Activated T-helper 1 cell treated with anti-CD3 and anti-CD28 coated beads, Interleukin-12 subunit alpha, Interleukin-12 subunit beta, Interleukin-2, Interleukin-4 antibody, amounts not matched to agents 30 ng/mL and 10 ng/mL and 1 ng/mL, durations not matched to agents 14 hours and 24 hours and 36 hours (primary cell): Measurements from ENCODE around the gene SLC1A7. TPM values are rescaled to one million over a fixed set of nuclear protein-coding genes. Genes with fewer than 3 reads are reported as not detected.

Experiments used
- DNase-seq: peaks from one replicate; pipeline ENCODE4 v3.0.0; 2021; ENCODE audit warnings: low spot score
- H3K27ac Mint-ChIP-seq: one replicate; pipeline ENCODE4 v1.8.0; 2021; ENCODE audit warnings: mild to moderate bottlenecking, mixed read lengths
- H3K27me3 Mint-ChIP-seq: one replicate; pipeline ENCODE4 v1.8.0; 2022; ENCODE audit warnings: mild to moderate bottlenecking, moderate library complexity, mixed read lengths; ENCODE audit not compliant: insufficient read depth
- H3K36me3 Mint-ChIP-seq: one replicate; pipeline ENCODE4 v1.8.0; 2021; ENCODE audit warnings: low read depth, mixed read lengths
- H3K4me1 Mint-ChIP-seq: one replicate; pipeline ENCODE4 v1.8.0; 2021; ENCODE audit warnings: low read depth, mixed read lengths
- H3K4me3 Mint-ChIP-seq: one replicate; pipeline ENCODE4 v1.8.0; 2021; ENCODE audit warnings: mild to moderate bottlenecking, moderate library complexity, mixed read lengths
- H3K9me3 Mint-ChIP-seq: one replicate; pipeline ENCODE4 v1.8.0; 2021; ENCODE audit warnings: mixed read lengths
- intact Hi-C: fragments of 100-400 bp; cut with micrococcal nuclease; formaldehyde crosslinking; loops from one replicate; pipeline ENCODE4 v1.15.1; 2024
- total RNA-seq: library from RNA; stranded (reverse); gene quantifications from 2 replicates; pipeline ENCODE4 v1.2.3, GENCODE V29; 2022

SLC1A7 gene
- total RNA-seq, 1 donor from 2014 or later: not detected

DNA sequence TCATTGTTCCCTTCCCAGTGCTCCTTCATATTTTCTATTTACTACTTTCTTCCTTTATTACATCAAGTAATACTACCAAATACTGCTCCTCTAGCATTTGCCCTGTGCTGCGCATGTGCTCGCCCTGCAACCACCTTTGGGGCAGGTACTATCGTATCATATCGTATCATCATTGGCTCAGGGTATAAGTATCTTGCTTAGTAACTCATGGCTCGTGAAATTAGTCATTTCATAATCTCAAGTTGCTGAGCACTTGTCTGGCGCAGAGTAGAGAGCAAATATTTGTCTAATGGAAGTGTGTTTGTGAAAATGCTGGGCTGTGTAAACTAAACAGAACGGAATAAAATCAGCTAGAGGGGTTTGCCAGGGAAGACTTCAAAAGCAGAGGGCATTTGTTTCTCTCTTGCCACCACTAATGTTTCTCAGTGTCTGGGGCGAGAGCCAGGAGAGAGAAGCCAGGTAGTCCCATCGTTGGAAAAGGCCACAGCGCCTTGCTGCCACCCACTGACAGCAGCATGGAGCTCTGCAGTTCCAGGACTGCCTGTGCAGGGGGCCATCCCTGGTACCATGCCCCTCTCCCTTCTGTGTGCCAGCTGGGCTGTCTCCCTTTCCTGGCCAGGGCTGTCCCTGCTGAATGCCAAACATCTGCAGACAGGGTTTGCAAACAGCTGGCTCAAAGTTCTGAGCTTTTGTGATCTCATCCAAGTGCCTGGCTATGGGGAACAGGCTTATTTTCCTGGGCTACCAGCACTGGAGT is 34.2 kb upstream of the SLC1A7 start:
- no peaks in the 10 kb centered on the region for H3K36me3 Mint-ChIP-seq
- H3K27me3 Mint-ChIP-seq: peaks cover 12% of the 10 kb centered on the region
- H3K4me3 Mint-ChIP-seq: no peak overlapping the region
- DNase-seq: no peak
- intact Hi-C loops: no loop called here
- H3K27ac Mint-ChIP-seq: no peak overlapping the region
- no peaks in the 10 kb centered on the region for H3K9me3 Mint-ChIP-seq
- no peaks in the 10 kb centered on the region for H3K4me1 Mint-ChIP-seq

DNA sequence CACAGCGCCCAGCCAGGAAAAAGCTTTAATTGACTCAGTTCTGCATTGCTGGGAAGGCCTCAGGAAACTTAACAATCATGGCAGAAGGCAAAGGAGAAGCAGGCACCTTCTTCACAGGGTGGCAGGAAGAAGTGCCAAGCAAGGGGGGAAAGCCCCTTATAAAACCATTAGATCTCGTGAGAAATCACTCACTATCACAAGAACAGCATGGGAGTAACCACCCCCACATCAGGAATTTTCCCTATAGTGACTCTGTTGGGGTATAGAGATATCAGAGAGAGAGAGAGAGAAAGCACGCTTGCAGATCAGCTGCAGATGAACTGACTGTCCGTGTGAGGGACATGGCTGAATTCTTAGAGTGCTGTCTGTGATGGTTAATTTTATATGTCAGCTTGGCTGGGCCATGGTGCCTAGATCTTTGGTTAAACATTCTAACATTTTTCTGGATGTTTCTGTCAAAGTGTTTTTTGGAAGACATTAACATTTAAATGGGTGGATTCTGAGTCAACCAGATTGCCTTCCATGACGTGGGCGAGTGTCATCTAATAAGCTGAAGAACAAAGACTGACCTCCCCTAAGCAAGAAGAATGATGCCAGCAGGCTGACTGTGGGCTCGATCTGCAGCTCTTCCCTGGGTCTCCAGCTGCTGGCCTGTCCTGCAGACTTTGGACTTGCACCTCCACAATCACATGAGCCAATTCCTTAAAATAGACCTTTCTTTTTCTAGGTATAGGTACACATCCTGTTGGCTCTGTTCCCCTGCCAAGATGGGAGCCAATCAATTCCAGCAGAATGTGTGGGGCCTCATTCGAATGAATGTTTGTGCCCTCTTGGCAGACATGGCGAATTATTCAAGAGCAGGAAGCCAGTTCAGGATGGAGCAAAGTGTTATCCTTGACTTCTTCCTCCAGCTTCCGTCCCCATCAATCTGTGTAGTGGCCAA is 32.8 kb upstream of the SLC1A7 start:
- Mint-ChIP-seq H3K27ac (no peak overlapping the region), H3K27me3 (peaks cover 8% of the 10 kb centered on the region), H3K9me3 (no peaks in the 10 kb centered on the region), H3K4me1 (no peaks in the 10 kb centered on the region), H3K36me3 (no peaks in the 10 kb centered on the region), H3K4me3 (no peak overlapping the region)
- no peak for DNase-seq
- intact Hi-C loops: no loop called here

GRCh38 chr1:53172426-53173128 is 30.1 kb upstream of the SLC1A7 start:
- intact Hi-C loops: no loop called here
- Mint-ChIP-seq H3K27me3 (peaks cover 6% of the 10 kb centered on the region), H3K4me1 (no peaks in the 10 kb centered on the region), H3K4me3 (no peak overlapping the region), H3K9me3 (no peaks in the 10 kb centered on the region), H3K36me3 (no peaks in the 10 kb centered on the region), H3K27ac (no peak overlapping the region)
- DNase-seq: no peak

- Mint-ChIP-seq H3K4me3 (no peak overlapping the region), H3K4me1 (no peaks in the 10 kb centered on the region), H3K27me3 (peaks cover 24% of the 10 kb centered on the region), H3K27ac (no peak overlapping the region), H3K36me3 (no peaks in the 10 kb centered on the region), H3K9me3 (no peaks in the 10 kb centered on the region)
- intact Hi-C loops: no loop called here
- DNase-seq: no peak
Observed at GRCh38 chr1:53166912-53167311, 24.5 kb upstream of the SLC1A7 start.

- H3K27me3 Mint-ChIP-seq: peaks cover 24% of the 10 kb centered on the region
- H3K27ac Mint-ChIP-seq: no peak overlapping the region
- no peaks in the 10 kb centered on the region for H3K36me3 Mint-ChIP-seq
- H3K9me3 Mint-ChIP-seq: no peaks in the 10 kb centered on the region
- no peaks in the 10 kb centered on the region for H3K4me1 Mint-ChIP-seq
- DNase-seq: no peak
- H3K4me3 Mint-ChIP-seq: no peak overlapping the region
- intact Hi-C loops: no loop called here
Observed at GRCh38 chr1:53166366-53166765, 23.9 kb upstream of the SLC1A7 start.

DNA sequence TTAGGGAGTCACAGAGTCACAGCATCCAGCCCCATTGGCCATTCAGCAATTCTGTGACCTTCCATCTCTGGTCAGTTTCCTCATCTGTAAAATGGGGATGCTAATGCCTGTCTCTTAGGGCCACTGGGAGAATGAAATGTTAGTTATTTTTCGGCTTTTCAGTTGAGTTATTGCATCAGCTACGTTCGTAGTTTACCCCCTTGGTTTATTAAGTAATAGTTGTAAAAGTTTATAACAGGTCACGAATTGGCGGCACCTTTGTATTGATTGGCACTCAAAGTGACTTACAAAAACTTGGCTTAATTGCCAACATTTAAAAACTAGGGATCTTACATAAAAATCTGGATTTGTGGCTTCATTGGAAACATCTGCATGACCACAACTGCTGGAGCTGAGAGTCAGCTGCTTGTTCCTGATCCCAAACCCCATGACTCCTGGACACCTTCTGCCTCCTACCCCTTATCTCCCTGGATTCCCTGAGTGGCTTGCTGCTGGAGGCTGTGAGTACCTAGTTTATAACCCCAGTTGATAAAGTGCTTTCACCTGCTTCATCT is 23.0 kb upstream of the SLC1A7 start:
- peaks cover 21% of the 10 kb centered on the region for H3K27me3 Mint-ChIP-seq
- H3K4me3 Mint-ChIP-seq: no peak overlapping the region
- no peak overlapping the region for H3K27ac Mint-ChIP-seq
- H3K4me1 Mint-ChIP-seq: no peaks in the 10 kb centered on the region
- no peaks in the 10 kb centered on the region for H3K36me3 Mint-ChIP-seq
- intact Hi-C loops: no loop called here
- DNase-seq: no peak
- no peaks in the 10 kb centered on the region for H3K9me3 Mint-ChIP-seq

GRCh38 chr1:53163291-53163768 is 20.9 kb upstream of the SLC1A7 start:
- intact Hi-C loops: no loop called here

DNA sequence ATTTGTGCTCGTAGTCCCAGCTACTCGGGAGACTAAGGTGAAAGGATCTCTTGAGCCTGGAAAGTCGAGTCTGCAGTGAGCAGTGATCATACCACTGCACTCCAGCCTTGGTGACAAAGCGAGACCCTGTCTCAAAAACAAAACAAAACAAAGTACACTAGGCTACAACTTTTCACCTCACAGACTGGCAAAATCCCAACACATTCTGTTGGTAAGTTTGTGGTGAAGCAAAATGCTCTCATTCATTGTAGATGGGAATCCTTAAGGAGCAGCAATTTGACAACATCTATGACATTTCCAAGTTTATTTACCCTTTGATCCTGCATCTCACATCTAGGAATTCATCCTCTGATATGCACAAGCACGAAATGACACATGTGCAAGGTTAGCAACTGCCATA is 20.2 kb upstream of the SLC1A7 start:
- H3K9me3 Mint-ChIP-seq: no peaks in the 10 kb centered on the region
- no peaks in the 10 kb centered on the region for H3K4me1 Mint-ChIP-seq
- no peak overlapping the region for H3K4me3 Mint-ChIP-seq
- intact Hi-C loops: no loop called here
- no peaks in the 10 kb centered on the region for H3K36me3 Mint-ChIP-seq
- no peak for DNase-seq
- no peak overlapping the region for H3K27ac Mint-ChIP-seq
- H3K27me3 Mint-ChIP-seq: peaks cover 21% of the 10 kb centered on the region

More at GRCh38 chr1:53163291-53163768, 20.9 kb upstream of the SLC1A7 start:
- Mint-ChIP-seq H3K27ac (no peak overlapping the region), H3K36me3 (no peaks in the 10 kb centered on the region), H3K4me1 (no peaks in the 10 kb centered on the region), H3K4me3 (no peak overlapping the region), H3K9me3 (no peaks in the 10 kb centered on the region), H3K27me3 (peaks cover 21% of the 10 kb centered on the region)
- no peak for DNase-seq

GRCh38 chr1:53160924-53161378 is 18.5 kb upstream of the SLC1A7 start:
- H3K4me3 Mint-ChIP-seq: no peak overlapping the region
- no peak for DNase-seq
- no peaks in the 10 kb centered on the region for H3K36me3 Mint-ChIP-seq
- H3K27ac Mint-ChIP-seq: no peak overlapping the region
- H3K27me3 Mint-ChIP-seq: peaks cover 14% of the 10 kb centered on the region
- H3K9me3 Mint-ChIP-seq: no peaks in the 10 kb centered on the region
- intact Hi-C loops: no loop called here
- H3K4me1 Mint-ChIP-seq: no peaks in the 10 kb centered on the region

- Mint-ChIP-seq H3K4me3 (no peak overlapping the region), H3K9me3 (no peaks in the 10 kb centered on the region), H3K27me3 (peaks cover 2% of the 10 kb centered on the region), H3K27ac (no peak overlapping the region), H3K36me3 (no peaks in the 10 kb centered on the region), H3K4me1 (no peaks in the 10 kb centered on the region)
- intact Hi-C loops: no loop called here
- DNase-seq: no peak
Observed at GRCh38 chr1:53158900-53159299, 16.5 kb upstream of the SLC1A7 start.

- H3K4me1 Mint-ChIP-seq: no peaks in the 10 kb centered on the region
- no peaks in the 10 kb centered on the region for H3K36me3 Mint-ChIP-seq
- DNase-seq: no peak
- H3K9me3 Mint-ChIP-seq: no peaks in the 10 kb centered on the region
- intact Hi-C loops: no loop called here
- no peaks in the 10 kb centered on the region for H3K27me3 Mint-ChIP-seq
- no peak overlapping the region for H3K4me3 Mint-ChIP-seq
- no peak overlapping the region for H3K27ac Mint-ChIP-seq
Observed at GRCh38 chr1:53156783-53157182, 14.3 kb upstream of the SLC1A7 start.

DNA sequence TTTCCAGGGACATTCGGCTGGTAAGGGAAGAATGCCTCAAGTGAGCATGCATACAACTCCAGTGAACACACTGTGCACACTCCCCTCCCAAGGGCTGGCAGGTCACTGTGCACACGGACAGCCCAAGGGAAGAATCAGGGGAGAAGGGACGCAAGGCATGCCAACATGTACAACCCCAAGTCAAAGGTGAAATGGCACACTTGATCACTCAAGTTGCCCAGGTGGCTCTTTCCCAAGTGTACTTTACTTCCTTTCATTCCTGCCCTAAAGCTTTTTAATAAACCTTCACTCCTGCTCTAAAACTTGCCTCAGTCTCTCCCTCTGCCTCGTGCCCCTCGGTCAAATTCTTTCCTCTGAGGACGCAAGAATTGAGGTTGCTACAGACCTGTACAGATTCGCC is 13.5 kb upstream of the SLC1A7 start:
- Mint-ChIP-seq H3K27ac (no peak overlapping the region), H3K27me3 (peaks cover under 1% of the 10 kb centered on the region)
- intact Hi-C loops: no loop called here

More for the DNA sequence above, 13.5 kb upstream of the SLC1A7 start:
- Mint-ChIP-seq H3K9me3 (no peaks in the 10 kb centered on the region), H3K4me3 (no peak overlapping the region), H3K4me1 (no peaks in the 10 kb centered on the region), H3K36me3 (no peaks in the 10 kb centered on the region)
- DNase-seq: no peak
